ENCODE results near the gene METRNL.

The METRNL gene

GRCh38 chr17:83068641-83069570 is 10.5 kb upstream of the METRNL start:
- Histone ChIP-seq H3K27ac (ENCODE audit: low read depth, low read length) (no peak overlapping the region), H3K27me3 (ENCODE audit: control insufficient read depth, insufficient read depth, low read length) (no peaks in the 10 kb centered on the region), H3K4me1 (ENCODE audit: control insufficient read depth, insufficient read depth, low read length) (no peaks in the 10 kb centered on the region), H3K4me3 (ENCODE audit: low read depth, low read length) (no peak overlapping the region), H3K9ac (ENCODE audit: low read depth, low read length) (no peak overlapping the region), H3K36me3 (ENCODE audit: control insufficient read depth, insufficient read depth, low read length) (no peaks in the 10 kb centered on the region), H3K9me3 (ENCODE audit: control insufficient read depth, insufficient read depth, low read length) (no peaks in the 10 kb centered on the region)

- H3K4me1 ChIP-seq (ENCODE audit: control insufficient read depth, insufficient read depth, low read length) = no peaks in the 10 kb centered on the region
- no peak overlapping the region for H3K9ac ChIP-seq (ENCODE audit: low read depth, low read length)
- no peaks in the 10 kb centered on the region for H3K36me3 ChIP-seq (ENCODE audit: control insufficient read depth, insufficient read depth, low read length)
- no peaks in the 10 kb centered on the region for H3K27me3 ChIP-seq (ENCODE audit: control insufficient read depth, insufficient read depth, low read length)
- no peaks in the 10 kb centered on the region for H3K9me3 ChIP-seq (ENCODE audit: control insufficient read depth, insufficient read depth, low read length)
- no peak overlapping the region for H3K27ac ChIP-seq (ENCODE audit: low read depth, low read length)
- no peak overlapping the region for H3K4me3 ChIP-seq (ENCODE audit: low read depth, low read length)
Observed at GRCh38 chr17:83069571-83069906, 9.9 kb upstream of the METRNL start.

GRCh38 chr17:83069931-83070742 is 9.3 kb upstream of the METRNL start:
- Histone ChIP-seq H3K27me3 (ENCODE audit: control insufficient read depth, insufficient read depth, low read length) (no peaks in the 10 kb centered on the region), H3K9me3 (ENCODE audit: control insufficient read depth, insufficient read depth, low read length) (no peaks in the 10 kb centered on the region), H3K4me1 (ENCODE audit: control insufficient read depth, insufficient read depth, low read length) (no peaks in the 10 kb centered on the region), H3K27ac (ENCODE audit: low read depth, low read length) (no peak overlapping the region), H3K36me3 (ENCODE audit: control insufficient read depth, insufficient read depth, low read length) (no peaks in the 10 kb centered on the region), H3K9ac (ENCODE audit: low read depth, low read length) (no peak overlapping the region), H3K4me3 (ENCODE audit: low read depth, low read length) (no peak overlapping the region)

DNA sequence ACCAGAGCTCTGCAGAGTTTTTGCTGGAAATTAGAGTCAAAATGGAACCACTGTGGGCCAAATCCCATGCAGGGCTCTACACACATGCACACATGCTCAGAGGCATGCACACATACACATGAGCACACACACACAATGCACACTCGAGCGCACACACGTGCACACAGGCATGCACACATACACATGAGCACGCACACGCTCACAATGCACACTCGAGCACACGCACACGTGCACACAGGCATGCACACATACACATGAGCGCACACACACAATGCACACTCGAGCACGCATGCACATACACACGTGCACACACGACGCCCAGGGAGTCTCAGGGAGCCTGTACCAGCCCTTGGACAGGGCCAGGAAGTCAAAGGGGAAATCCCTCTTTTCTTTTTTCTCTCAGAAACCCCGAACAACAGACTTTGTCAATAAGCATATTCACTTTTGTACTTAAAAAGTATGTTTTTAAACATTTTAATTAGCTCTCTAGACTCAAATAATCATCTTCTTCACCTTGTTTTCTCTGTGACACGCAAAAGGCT is 8.5 kb upstream of the METRNL start:
- Histone ChIP-seq H3K4me1 (ENCODE audit: control insufficient read depth, insufficient read depth, low read length) (no peaks in the 10 kb centered on the region), H3K36me3 (ENCODE audit: control insufficient read depth, insufficient read depth, low read length) (no peaks in the 10 kb centered on the region), H3K9me3 (ENCODE audit: control insufficient read depth, insufficient read depth, low read length) (no peaks in the 10 kb centered on the region), H3K27me3 (ENCODE audit: control insufficient read depth, insufficient read depth, low read length) (no peaks in the 10 kb centered on the region), H3K27ac (ENCODE audit: low read depth, low read length) (no peak overlapping the region), H3K9ac (ENCODE audit: low read depth, low read length) (no peak overlapping the region), H3K4me3 (ENCODE audit: low read depth, low read length) (no peak overlapping the region)

DNA sequence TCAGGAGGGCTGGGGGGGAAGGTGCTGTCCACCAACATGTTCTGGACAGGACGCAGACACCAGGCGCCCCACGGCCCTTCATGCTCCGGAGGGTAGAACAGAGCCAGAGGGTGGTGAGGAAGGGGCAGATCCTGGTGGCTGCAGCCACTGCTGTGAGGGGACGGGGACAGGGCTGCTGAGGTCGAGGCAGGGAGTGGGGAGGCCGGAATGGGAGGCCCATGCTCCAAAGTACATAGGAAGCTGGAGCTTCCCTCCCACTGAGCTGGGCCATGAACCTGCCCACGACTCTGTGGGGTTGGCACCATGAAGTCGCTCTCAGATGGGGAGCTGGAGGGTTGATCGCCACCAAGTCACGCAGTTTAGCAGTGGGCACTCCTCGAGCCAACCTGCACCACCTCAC is 8.0 kb upstream of the METRNL start:
- Histone ChIP-seq H3K4me3 (ENCODE audit: low read depth, low read length) (no peak overlapping the region), H3K27ac (ENCODE audit: low read depth, low read length) (no peak overlapping the region), H3K27me3 (ENCODE audit: control insufficient read depth, insufficient read depth, low read length) (0 out of 2 replicates have a peak, but pooled peaks cover under 1% of the 10 kb centered on the region), H3K9me3 (ENCODE audit: control insufficient read depth, insufficient read depth, low read length) (no peaks in the 10 kb centered on the region), H3K4me1 (ENCODE audit: control insufficient read depth, insufficient read depth, low read length) (no peaks in the 10 kb centered on the region), H3K36me3 (ENCODE audit: control insufficient read depth, insufficient read depth, low read length) (no peaks in the 10 kb centered on the region), H3K9ac (ENCODE audit: low read depth, low read length) (no peak overlapping the region)

DNA sequence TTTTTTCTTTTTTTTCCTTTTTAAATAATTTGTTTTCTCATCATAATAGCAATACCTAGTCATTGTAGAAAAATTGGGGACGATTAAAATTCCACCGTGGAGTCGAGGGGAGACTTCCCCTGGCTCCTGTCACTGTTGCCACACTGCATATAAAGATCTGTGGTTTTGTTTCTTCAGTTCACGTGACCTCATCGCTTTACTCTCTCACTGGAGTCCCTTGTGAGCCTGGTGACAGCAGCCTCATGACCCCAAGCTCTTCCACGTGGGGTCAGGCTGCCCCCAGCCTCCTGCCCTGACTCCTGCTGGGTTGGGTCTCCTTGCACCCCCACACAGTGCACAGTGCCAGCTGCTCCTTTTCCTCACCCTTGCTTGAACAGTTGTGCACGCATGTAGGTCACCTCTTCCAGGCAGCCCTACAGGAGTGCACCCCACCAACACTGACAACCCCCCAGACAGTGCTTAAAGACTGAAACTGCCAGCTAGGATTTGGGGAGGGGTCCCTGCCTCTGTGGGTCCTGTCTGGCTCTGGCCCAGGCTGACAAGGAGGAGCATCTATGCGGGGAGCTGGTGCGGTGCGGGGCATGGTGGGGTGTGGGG is 7.3 kb upstream of the METRNL start:
- no peak overlapping the region for H3K4me3 ChIP-seq (ENCODE audit: low read depth, low read length)
- no peaks in the 10 kb centered on the region for H3K36me3 ChIP-seq (ENCODE audit: control insufficient read depth, insufficient read depth, low read length)
- no peaks in the 10 kb centered on the region for H3K9me3 ChIP-seq (ENCODE audit: control insufficient read depth, insufficient read depth, low read length)
- H3K9ac ChIP-seq (ENCODE audit: low read depth, low read length) = no peak overlapping the region
- no peaks in the 10 kb centered on the region for H3K4me1 ChIP-seq (ENCODE audit: control insufficient read depth, insufficient read depth, low read length)
- H3K27ac ChIP-seq (ENCODE audit: low read depth, low read length) = no peak overlapping the region
- H3K27me3 ChIP-seq (ENCODE audit: control insufficient read depth, insufficient read depth, low read length) = peaks cover 8% of the 10 kb centered on the region

DNA sequence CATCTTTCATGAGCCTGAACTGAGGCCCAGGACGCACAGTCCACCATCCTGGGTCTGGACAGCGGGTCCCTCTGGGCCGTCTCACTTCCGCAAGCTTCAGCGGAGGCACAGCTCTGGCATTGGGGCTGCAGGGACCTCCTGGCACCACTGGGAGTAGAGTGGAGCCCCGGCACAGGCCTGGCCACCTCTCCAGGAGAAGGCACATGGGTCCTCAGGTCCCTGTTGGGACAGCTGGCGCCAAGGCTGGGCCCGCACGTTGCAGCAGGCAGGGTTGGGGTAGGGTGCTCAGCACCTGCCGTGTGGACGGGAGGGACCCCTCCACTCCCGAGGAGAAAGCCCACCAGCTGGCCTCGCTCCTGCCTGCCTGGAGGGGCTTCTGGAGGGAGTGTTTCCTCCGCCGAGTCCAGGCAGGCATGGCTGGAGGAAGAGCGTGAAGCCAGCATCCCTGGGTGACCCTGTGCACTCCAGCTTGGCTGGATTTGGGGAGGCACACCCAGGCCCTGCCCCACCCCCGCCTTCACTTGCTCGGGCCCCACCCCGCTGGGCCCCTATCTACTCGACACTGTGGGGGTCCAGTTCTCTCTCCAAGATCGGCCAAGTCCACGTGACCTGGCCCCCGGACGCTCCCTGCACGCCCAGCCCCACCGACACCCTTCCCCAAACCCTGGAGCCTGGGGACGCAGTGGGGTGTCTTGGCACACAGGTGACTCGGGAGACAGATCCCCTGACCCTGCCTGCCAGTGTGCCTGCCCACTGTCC is 6.6 kb upstream of the METRNL start:
- H3K27ac ChIP-seq (ENCODE audit: low read depth, low read length) = no peak overlapping the region
- H3K9ac ChIP-seq (ENCODE audit: low read depth, low read length) = no peak overlapping the region

DNA sequence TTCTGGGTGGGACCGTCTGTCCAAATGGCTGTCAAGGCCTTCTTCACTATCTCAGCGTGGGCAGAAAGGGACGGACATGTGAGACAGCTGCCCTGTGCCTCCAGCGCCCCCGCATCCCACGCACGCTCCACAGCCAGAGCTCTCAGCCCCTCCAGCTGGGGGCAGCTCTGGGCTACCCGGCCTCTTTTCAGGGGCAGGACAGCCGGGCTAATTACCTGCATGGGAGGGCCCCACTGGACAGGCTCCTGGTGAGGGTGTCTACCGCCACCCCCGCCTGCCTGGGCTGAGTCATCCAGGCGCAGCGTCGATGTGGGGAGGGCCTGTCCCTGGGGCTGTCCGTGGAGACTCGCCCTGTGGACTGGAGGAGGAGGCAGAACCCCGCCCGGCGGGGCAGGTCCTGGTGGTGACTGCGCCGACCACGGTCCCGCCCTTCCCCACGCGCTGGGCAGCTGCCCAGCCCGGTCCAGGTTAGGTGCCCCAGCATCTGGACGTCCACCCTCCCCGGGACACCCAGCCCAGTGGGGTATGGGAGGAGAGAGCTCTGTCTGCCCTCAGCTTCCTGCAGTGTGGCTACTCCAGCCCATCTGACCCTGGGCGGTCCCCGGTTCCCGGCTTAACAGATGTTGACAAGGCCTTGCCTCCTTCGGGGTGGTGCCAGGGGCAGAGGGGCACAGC is 5.9 kb upstream of the METRNL start:
- Histone ChIP-seq H3K27me3 (ENCODE audit: control insufficient read depth, insufficient read depth, low read length) (peaks cover 22% of the 10 kb centered on the region), H3K4me1 (ENCODE audit: control insufficient read depth, insufficient read depth, low read length) (peaks cover 4% of the 10 kb centered on the region; the same call in 1 of the 2 replicates), H3K36me3 (ENCODE audit: control insufficient read depth, insufficient read depth, low read length) (no peaks in the 10 kb centered on the region), H3K9me3 (ENCODE audit: control insufficient read depth, insufficient read depth, low read length) (no peaks in the 10 kb centered on the region), H3K4me3 (ENCODE audit: low read depth, low read length) (no peak overlapping the region), H3K27ac (ENCODE audit: low read depth, low read length) (no peak overlapping the region), H3K9ac (ENCODE audit: low read depth, low read length) (no peak overlapping the region)

More for the DNA sequence above, 6.6 kb upstream of the METRNL start:
- H3K4me1 ChIP-seq (ENCODE audit: control insufficient read depth, insufficient read depth, low read length) = no peaks in the 10 kb centered on the region
- no peaks in the 10 kb centered on the region for H3K9me3 ChIP-seq (ENCODE audit: control insufficient read depth, insufficient read depth, low read length)
- no peaks in the 10 kb centered on the region for H3K36me3 ChIP-seq (ENCODE audit: control insufficient read depth, insufficient read depth, low read length)
- peaks cover 15% of the 10 kb centered on the region for H3K27me3 ChIP-seq (ENCODE audit: control insufficient read depth, insufficient read depth, low read length)
- H3K4me3 ChIP-seq (ENCODE audit: low read depth, low read length) = no peak overlapping the region

DNA sequence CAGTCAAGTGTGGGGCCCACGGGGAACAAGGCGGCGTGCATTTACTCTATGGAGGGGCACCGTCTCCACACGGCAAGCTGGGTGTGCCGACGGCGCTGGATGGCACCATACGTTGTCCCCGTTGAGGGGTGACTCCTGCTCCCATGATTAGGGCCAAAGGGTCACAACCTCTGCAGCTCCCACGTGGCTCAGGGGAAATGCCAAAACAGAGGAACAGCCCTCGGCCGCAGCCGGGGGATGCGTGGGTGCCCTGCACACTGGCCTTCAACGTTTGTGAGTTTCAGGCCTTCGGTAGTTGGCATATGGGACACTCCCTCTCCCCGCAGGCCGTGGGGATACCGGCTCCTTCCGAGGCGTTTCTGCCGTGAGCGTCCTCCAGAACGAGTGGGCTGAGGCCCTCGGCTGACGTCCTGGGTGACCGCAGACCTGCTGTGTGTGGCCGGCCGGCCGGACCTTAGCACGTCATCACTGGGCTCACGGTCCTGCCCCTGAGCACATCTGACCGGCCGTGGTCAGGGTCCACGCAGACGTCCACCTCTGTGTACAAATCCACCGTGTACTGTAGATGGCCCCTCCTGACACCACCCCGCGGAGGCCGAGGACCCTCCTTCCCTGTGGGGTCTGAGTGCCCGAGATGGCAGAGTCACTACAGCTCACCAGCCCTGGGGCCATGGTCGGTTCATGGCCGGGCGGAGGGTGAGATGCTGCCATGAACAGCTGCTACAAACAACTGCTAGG is 4.8 kb upstream of the METRNL start:
- H3K4me3 ChIP-seq (ENCODE audit: low read depth, low read length) = no peak overlapping the region
- H3K9me3 ChIP-seq (ENCODE audit: control insufficient read depth, insufficient read depth, low read length) = no peaks in the 10 kb centered on the region
- H3K4me1 ChIP-seq (ENCODE audit: control insufficient read depth, insufficient read depth, low read length) = peaks cover 4% of the 10 kb centered on the region; the same call in 1 of the 2 replicates
- H3K27me3 ChIP-seq (ENCODE audit: control insufficient read depth, insufficient read depth, low read length) = peaks cover 28% of the 10 kb centered on the region
- no peak overlapping the region for H3K27ac ChIP-seq (ENCODE audit: low read depth, low read length)
- no peaks in the 10 kb centered on the region for H3K36me3 ChIP-seq (ENCODE audit: control insufficient read depth, insufficient read depth, low read length)
- H3K9ac ChIP-seq (ENCODE audit: low read depth, low read length) = no peak overlapping the region
